NCI-H82 (cell line): Measurements from ENCODE around the gene ZBTB16.

Source experiments
- DNase-seq: peaks from one replicate; lab custom pipeline; 2025; lab: John Stamatoyannopoulos, UW

Gene ZBTB16

GRCh38 chr11:114261791-114262190, 202.3 kb downstream of the ZBTB16 start:
- DNase-seq = no peak

- peak; percentile 82 for DNase-seq
These were observed 203.4 kb downstream of the ZBTB16 start for GRCh38 chr11:114262681-114263512.

- peak; percentile 43 for DNase-seq
These were observed 204.1 kb downstream of the ZBTB16 start for GRCh38 chr11:114263513-114264170.

GRCh38 chr11:114264381-114264780, 204.9 kb downstream of the ZBTB16 start:
- no peak for DNase-seq

DNA sequence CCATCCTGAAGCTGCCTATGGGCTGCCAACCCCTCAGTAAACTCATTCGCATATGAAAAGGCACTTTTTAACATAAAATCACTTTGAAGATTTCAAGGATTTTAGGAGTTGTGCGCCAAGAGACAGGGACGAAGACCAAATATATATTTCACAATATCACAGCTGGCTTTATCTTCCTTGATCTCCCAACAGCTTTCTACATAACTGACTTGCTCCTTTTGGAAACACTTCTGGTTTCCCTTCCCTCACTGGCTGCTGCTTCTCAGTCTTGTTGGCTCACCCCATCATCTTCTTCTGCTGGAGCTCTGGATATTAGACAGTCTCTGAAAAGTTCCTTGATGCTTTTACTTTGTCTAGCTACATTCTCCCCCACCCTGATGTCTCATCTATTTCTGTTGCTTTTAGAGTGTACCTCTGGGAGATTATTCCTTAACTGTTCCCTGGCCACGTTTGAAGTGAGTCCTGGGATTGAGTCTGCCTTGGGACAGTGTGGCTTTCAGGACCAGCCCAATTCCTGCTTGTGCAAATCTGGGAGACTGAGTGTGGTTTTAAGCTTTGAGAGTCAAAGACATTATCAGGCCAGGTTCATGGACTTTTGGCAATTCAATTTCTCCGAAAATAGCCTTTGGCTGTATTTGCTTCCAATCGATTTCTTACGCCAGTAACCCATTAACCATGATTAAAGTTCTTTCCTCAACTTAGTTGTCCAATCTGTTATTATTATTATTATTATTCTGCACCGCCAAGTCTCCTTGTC, 205.8 kb downstream of the ZBTB16 start:
- no peak for DNase-seq

- no peak for DNase-seq
These were observed 210.0 kb downstream of the ZBTB16 start for GRCh38 chr11:114269498-114269897.

DNA sequence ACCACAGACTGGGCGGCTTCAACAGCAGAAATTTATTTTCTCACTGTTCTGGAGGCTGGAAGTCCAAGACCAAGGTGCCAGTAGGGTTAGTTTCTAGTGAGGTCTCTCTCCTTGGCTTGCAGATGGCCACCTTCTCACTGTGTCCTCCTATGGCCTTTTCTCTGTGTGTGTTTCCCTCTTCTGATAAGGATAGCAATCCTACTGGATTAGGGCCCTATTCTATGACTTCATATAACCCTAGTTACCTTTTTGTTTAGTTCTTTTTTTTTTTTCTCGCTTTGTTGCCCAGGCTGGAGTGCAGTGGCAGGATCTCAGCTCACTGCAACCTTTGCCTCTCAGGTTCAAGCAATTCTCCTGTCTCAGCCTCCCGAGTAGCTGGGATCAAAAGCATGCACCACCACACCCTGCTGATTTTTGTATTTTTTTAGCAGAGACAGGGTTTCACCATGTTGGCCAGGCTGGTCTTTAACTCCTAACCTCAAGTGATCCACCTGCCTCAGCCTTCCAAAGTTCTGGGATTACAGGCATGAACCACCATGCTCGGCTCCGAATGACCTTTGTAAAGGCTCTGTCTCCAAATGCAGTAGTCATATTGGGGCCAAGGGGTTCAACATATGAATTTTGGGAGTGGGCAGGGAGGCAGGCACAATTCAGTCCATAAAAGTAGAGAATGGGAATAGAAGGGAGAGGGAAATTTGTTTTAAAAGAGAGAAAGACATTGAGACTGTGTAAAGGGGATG, 211.2 kb downstream of the ZBTB16 start:
- no peak for DNase-seq

GRCh38 chr11:114271316-114271715, 211.8 kb downstream of the ZBTB16 start:
- no peak for DNase-seq

- no peak for DNase-seq
These were observed 212.8 kb downstream of the ZBTB16 start for GRCh38 chr11:114272311-114272710.

DNA sequence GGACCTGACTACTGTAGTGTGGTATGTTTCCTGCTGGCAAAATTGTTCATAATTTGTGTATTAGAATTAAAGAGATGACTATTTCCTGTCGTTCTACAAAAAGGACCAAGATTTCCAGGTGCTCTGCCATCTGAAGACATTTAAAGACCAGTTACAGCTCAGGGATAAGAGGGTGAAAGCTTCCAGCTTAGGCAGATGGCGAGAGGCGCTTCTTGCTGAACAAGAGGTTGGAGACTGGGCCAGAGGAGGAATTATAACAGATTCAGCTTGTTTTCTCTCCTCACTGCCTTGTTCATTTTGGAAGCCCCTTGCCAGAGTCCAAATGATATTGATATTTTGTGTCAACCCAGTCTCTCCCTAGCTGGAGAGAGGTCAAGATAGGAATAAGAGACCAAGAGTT, 213.6 kb downstream of the ZBTB16 start:
- DNase-seq = peak; percentile 73

- no peak for DNase-seq
These were observed 214.6 kb downstream of the ZBTB16 start for GRCh38 chr11:114273890-114274635.

DNA sequence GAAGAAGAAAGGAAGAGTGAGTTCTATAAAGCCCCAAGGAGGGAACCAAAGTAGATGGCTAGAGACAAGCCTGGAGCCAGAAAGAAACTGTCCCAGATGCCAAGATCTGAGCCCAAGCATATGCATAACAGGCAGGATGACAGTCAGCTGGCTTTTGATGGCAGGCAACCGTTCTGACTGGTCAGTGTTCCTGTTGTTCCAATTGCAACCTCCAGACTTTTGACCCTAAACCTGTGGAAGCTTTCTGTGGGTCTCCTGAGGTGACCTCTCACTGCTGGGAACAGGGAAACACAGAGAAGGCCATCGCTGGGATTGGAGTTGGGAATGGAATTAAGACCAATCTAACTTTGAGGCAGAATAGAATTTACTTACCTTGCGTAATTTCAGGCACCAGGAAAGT, 215.1 kb downstream of the ZBTB16 start:
- no peak for DNase-seq

DNA sequence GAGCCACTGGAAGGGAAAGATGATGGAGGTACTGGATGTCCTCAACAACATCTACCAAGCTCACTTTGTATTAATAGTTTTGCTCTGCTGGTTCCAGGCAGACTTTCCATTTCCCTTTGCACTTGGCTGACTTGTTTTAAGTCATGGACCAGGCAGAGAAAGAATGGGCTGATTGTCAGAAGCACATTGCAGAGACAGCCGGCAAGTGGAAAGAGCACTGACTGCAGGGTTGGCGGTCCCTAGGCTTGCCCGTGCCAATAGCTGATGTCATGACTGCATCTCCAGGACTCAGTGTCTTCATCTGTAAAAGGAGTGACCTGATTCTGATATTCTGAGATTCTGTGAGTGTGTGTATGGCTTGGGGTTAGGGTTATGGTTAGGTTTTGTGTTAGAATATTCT, 215.8 kb downstream of the ZBTB16 start:
- no peak for DNase-seq

DNA sequence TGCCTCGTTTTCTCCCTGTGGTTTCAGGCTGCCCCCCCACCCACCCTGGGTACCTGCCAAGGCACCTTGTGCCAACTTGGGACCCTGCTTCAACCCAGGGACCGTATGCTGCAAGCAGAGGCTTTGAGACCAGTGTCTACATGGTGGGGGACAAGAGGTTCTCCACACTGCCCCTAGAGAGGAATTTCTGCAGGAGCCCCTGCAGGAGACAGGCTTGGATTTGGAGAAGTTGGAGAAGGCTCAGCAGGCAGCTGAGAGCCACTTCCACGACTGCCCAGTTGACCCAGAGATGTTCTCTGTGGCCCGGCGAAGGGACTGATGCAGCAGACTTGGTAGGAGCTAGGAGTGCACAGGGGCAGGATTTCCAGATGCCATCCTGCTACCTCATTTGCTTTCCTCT, 216.6 kb downstream of the ZBTB16 start:
- no peak for DNase-seq

- no peak for DNase-seq
These were observed 218.3 kb downstream of the ZBTB16 start for GRCh38 chr11:114277637-114278341.

DNA sequence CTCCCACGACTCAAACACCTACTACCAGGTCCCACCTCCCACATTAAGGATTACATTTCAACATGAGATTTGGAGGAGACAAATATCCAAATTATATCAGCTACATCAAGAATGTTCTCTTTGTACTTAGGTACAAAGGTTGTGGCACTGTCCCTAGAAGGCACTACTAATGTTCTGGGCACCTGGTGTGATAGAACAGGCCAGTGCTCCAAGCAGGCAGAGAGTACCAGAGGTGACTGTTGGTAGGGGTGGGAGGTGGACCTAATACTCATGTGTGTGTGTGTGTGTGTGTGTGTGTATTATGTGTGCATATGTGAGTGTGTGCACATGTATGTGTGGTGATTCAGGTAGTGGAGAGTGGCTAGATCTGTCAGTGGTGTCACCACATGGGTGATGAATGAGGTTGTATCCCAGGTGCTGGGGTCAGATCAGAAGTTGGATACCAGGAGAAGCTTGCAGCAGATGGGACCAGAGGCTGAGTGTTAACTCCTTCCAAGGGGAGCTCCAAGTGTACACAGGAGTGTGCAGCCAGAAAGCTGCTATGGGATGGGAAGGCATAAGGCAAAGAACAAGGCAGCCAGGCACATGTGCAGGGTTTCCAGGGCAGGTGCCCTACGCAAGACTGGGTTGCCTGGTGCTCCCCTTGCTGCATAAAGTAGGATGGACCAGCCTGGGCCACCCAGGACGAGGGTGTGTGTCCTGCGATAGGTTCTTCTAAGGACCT, 219.0 kb downstream of the ZBTB16 start:
- no peak for DNase-seq

DNA sequence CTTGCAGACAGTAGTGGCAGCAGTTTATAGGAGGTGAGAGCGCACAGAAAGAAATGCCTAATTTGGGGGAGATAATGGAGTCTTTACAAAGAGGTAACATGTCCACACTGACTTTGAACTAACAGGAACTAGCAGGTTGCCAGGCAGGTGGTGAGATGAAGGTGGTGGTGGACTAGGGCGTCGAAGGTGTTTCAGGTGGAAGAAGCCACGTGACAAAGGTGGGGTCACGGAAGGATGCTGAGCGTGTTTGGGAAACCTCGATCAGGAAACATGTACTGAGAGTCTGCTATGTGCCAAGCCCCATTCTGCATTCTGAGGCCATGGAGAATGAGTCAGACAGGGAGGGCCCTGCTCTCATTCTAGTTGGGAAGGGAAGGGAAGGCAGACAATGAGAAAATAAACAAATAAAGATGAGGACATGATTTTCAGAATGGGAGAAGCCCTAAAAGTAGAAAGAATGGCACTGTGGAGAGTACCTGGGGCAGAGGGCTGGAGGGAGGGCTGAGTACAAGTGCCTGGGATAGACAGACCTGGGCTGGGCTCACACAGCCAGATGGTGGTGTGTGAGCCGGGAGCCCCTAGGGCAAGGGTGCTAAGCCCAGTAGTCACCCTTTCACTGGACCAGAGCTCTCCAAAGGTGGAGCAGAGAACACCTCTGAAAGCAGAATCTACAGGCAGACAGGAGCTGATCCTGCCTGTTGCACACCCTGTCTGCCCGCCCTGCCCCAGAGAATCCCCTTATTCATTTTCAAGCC, 220.5 kb downstream of the ZBTB16 start:
- peak; percentile 24 for DNase-seq

DNA sequence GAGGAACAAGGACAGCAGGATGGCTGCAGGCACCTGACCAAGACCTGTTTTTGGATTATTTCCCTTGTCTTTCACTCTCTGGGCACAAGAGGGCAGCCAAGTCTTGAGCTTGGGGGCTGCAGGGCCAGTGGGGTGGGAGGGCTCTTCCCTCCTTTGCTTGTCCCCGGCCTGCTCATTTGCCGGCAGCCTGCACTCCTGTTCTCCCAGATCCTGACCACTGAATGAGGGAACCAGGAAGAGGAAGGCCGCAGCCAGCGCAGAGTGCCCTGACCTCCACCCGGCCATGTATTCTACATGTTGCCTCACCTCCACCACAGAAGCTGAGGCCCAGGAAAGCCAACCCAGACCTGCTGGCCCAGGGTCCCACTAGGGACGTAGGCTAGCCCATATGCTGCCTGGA, 221.2 kb downstream of the ZBTB16 start:
- peak; percentile 82 for DNase-seq

DNA sequence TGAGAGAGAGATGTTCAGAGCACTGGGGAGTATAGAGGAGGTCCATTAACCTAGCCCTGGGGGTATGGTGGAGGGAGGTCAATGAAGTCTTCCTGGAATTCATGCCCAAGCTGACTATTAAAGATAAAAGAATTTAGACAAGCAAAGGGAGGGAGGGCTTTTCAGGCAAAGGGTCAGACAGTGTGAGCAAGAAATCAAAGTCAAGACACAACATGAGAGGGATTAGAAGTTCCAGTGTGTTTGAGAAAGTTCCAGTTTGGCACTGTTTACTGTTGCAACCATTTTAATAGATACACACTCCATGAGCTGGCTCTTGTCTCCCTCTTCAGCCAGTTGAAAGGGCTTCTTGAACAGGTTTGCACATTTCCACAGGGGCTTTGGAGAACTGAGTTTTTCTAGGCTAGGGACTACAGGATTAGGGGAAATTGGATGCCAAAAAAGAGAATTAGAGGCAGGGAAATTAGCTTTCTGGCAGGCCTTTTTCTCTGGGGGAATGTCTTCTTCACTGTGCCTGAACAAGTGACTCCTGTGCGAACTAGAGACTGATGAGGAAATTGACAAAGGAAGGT, 222.0 kb downstream of the ZBTB16 start:
- no peak for DNase-seq
